Measurements from ENCODE around the gene CLVS2.

The CLVS2 gene, protein sequence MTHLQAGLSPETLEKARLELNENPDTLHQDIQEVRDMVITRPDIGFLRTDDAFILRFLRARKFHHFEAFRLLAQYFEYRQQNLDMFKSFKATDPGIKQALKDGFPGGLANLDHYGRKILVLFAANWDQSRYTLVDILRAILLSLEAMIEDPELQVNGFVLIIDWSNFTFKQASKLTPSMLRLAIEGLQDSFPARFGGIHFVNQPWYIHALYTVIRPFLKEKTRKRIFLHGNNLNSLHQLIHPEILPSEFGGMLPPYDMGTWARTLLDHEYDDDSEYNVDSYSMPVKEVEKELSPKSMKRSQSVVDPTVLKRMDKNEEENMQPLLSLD

GRCh38 chr6:122995921-122996793 lies at the start of gene CLVS2:
Gene CLVS2 (plus strand): TSS chr6:122996235. CDS start chr6:122997778, 1,543 bp downstream.
- DNase-seq = no peak

- no peak for DNase-seq
These were observed 48.7 kb upstream of the CLVS2 start for GRCh38 chr6:122947355-122947754.

GRCh38 chr6:122953766-122954165 lies 42.3 kb upstream of the CLVS2 start:
- DNase-seq = no peak

- no peak for DNase-seq
These were observed 39.7 kb upstream of the CLVS2 start for GRCh38 chr6:122956376-122956775.

DNA sequence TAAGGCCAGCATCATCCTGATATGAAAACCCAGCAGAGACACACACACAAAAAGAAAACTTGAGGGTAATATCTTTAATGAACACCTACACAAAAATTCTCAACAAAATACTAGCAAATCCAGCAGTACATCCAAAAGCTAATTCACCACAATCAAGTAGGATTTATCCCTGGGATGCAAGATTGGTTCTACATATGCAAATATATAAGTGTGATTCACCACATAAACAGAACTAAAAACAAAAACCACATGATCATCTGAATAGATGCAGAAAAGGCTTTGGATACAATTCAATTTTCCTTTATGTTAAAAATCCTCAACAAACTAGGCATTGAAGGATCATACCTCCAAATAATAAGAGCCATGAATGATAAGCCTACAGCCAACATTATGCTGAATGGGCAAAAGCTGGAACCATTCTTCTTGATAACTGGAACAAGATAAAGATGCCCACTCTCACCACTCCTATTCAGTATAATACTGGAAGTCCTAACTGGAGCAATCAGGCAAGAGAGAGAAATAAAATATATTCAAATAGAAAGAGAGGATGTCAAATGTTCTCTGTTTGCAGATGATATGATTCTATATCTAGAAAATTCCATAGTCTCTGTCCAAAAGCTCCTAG lies 33.9 kb upstream of the CLVS2 start:
- no peak for DNase-seq

DNA sequence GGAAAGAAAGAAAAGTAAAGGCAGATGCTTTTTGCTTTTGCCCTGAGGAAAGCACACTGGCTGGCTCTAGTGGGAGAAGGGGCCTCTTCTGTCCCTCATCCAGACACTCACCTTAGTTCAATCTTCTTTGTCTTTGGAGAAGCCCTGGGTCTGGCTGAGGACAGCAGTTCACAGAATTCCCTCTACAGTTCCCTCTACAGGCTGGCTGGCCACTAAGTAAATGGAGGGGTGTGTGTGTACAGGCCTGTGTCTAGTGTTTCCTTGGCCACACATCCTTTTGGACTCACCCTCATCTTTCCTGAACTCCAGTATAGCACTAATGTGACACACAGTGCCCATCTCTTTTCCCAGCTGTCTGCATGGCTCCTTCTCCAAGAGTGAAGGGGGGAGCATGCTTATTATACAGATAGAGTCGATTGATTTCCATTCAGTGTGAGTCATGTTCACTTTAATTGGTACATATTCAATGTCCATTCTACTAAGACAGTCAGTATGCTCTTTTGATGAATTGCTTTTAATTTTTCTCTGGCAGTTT lies 26.0 kb upstream of the CLVS2 start:
- DNase-seq = no peak

DNA sequence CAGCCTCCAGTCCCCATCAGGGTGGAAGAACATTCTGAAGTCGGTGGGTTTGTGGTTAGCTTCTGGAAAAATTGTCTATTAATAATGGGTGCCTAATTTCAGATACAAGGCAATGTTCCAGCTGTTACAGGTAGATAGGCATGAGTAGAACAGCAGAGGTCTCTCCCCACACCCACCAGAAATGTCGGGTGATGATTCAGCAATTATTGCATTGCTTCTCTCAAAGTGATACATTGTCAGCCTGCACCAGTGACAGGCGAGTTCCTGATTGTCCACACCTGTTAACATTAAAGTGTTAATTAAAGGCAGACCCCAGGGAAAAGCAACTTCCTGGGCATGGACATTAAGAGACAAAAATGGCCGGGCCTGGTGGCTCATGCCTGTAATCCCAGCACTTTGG lies 18.9 kb upstream of the CLVS2 start:
- no peak for DNase-seq

DNA sequence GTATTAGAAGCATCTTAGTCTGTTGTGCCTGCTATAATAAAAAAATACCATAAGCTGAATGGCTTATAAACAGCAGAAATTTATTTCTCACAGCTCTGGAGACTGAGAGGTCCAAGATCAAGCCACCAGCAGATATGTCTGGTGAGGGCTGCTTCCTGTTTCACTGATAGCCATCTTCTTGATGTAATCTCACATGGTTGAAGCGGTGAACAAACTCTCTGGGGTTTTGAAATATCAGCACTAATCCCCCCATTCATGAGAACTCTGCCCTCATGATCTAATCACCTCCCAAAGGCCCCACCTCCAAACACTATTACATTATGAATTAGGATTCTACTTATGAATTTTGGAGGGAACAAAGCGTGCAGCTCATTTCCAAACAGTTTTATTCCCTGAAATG lies 11.6 kb upstream of the CLVS2 start:
- DNase-seq = no peak

GRCh38 chr6:122994256-122994655 lies 1.8 kb upstream of the CLVS2 start:
- DNase-seq = no peak

DNA sequence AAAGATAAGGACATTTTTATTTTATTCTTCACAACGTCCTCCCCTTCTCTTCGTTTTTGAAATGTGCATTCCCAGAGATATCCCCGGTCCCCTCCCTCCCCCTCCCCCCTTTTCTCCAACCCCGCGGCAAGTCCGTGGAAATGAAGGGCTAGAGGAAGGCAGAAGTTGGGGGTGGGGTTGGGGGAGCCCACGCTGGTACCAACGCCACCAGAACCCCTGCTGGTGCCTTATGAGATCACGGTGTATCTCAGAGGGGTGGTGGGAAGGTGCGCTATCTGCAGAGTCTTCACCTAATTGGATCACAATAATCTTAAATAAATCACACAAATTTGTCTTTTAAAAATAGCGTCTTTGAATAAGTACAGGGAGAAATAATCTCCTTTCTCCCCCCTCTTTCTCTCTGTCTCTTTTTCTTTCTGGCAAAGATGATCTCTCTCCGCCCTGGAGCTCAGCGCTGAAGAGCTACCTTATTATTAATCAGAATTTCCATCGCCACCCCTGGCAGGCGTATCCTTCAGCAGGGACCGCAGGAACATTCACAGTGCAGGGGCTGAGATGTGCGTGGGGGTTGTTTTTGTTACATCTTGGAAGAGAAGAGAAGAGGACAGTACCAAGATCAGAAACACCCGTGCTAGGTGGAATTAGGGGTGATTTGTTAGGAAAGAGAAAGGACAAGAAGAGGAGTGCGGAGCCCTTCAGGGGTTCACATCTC lies 915 bp downstream of the CLVS2 start:
- DNase-seq = no peak

GRCh38 chr6:122997541-122998150 lies 1.6 kb downstream of the CLVS2 start:
- DNase-seq = no peak

GRCh38 chr6:122998403-122998975 lies 2.5 kb downstream of the CLVS2 start:
- DNase-seq = no peak

GRCh38 chr6:123000244-123000770 lies 4.3 kb downstream of the CLVS2 start:
- DNase-seq = no peak

DNA sequence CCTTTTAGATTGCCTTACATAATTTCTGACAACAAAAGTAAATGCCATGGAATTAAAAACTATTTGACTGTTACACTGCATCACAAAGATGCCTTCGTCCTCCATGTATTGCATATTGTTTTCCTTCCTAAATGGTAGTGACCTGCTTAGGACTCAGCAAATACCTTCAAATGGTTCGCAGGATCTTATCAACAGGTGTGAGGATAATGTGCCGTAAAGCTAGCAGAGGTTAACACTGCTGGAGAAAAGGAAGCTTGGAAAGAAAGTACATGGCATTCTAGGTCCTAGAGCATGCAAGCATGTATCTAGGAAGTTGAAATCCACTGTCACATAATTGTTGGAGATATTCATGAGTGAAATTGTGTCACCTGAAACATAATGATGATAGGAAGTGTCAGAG lies 5.5 kb downstream of the CLVS2 start:
- no peak for DNase-seq

GRCh38 chr6:123007885-123008284 lies 11.8 kb downstream of the CLVS2 start:
- no peak for DNase-seq

GRCh38 chr6:123009059-123009458 lies 13.0 kb downstream of the CLVS2 start:
- no peak for DNase-seq

- no peak for DNase-seq
These were observed 18.8 kb downstream of the CLVS2 start for GRCh38 chr6:123014835-123015234.

GRCh38 chr6:123016431-123017103 lies 20.5 kb downstream of the CLVS2 start:
- DNase-seq = no peak

DNA sequence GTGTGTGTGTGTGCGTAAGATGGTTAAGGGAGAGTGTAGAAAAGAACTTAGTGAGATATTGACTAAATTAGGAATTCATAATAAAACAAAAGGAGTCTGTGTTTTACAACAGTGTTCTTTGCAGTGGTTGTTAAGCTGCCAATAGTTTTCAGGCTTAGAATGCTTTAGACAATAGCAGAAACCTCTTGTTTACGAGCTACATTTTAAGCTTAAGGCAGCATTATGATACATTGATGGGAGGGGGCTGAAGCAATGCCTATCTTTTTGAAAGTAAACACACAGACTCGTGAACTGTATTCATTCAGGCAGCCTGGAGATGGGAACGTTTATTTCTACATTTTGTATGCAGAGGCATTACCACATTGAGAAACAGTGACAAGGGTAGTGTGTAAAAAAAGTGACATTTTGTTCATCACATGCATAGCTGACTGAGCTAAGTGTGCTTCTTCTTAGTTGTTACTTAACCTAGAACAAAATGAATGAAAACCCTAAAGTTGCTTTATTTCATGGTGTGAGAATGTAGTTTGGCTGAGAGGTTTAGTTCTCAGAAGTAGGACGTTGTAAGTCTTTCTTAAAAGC lies 21.2 kb downstream of the CLVS2 start:
- DNase-seq = no peak

DNA sequence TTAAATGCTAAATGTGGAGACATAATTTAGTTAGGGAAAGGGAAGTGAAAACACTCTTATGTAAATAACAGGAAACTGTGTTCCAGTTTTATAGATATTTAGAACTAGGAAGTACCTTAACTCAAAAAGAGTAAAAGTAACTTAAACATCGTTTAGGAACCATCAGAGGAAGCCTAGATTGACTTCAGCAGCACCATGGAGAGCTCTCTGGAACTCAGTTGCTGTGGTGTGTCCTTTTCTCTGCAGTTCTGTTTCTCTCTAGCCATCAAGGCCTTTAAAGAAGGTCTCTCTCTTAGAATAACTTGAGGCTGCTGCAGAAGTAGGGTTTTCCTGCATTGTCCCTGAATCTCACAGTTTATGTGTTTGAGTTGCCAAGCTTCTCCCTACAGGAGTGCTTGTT lies 26.9 kb downstream of the CLVS2 start:
- no peak for DNase-seq

GRCh38 chr6:123024976-123025375 lies 28.9 kb downstream of the CLVS2 start:
- no peak for DNase-seq

Measured in kidney glomerular epithelial cell (primary cell).